DND-41 (cell line): Measurements from ENCODE around the gene DAGLA.

ENCODE experiments used
- ATAC-seq: fragments of 200-7000 bp; cut with Tn5 transposase; 3 replicates; pipeline ENCODE4 v1.9.1; 2021; ENCODE audit warnings: low read depth; ENCODE audit not compliant: insufficient read depth
- DNase-seq: peaks from one replicate; pipeline ENCODE4 v3.0.0-alpha.2; 2020
- H2AFZ ChIP-seq: 2 replicates; pipeline ENCODE4 v1.6.0; 2012; ENCODE audit warnings: low read depth, low read length
- H3K27ac ChIP-seq: 2 replicates; pipeline ENCODE4 v1.5.1; 2012; ENCODE audit warnings: low read length, inconsistent platforms
- H3K27me3 ChIP-seq: fragments of 200-600 bp; sonication (generic); 2 replicates; pipeline ENCODE4 v1.6.0; 2012; ENCODE audit warnings: low read length, mild to moderate bottlenecking, inconsistent platforms; ENCODE audit not compliant: insufficient read depth, poor library complexity
- H3K36me3 ChIP-seq: 2 replicates; pipeline ENCODE4 v1.5.1; 2012; ENCODE audit warnings: low read length, inconsistent platforms; ENCODE audit not compliant: insufficient read depth
- H3K4me1 ChIP-seq: 2 replicates; pipeline ENCODE4 v1.5.1; 2012; ENCODE audit warnings: mild to moderate bottlenecking, low read length; ENCODE audit not compliant: insufficient read depth
- H3K4me2 ChIP-seq: 2 replicates; pipeline ENCODE4 v1.6.0; 2012; ENCODE audit warnings: mild to moderate bottlenecking, moderate library complexity, low read length, inconsistent platforms; ENCODE audit not compliant: insufficient read depth
- H3K4me3 ChIP-seq, 2 experiments: fragments of 200-600 bp in 1 of 2; shearing (Covaris generic) in 1 of 2; 2 replicates each; pipeline ENCODE4 v1.5.1; 2012 to 2016; ENCODE audit warnings: inconsistent platforms in 2 of 2, low read length in 2 of 2, mild to moderate bottlenecking in 2 of 2, low read depth in 1 of 2, moderate library complexity in 1 of 2
- H3K79me2 ChIP-seq: 2 replicates; pipeline ENCODE4 v1.6.0; 2012; ENCODE audit warnings: low read length, inconsistent platforms; ENCODE audit not compliant: insufficient read depth
- H3K9ac ChIP-seq: 2 replicates; pipeline ENCODE4 v1.6.0; 2012; ENCODE audit warnings: low read depth, mild to moderate bottlenecking, inconsistent platforms, low read length, moderate library complexity
- H3K9me3 ChIP-seq: 2 replicates; pipeline ENCODE4 v1.5.1; 2012; ENCODE audit warnings: low read length, moderate library complexity, mild to moderate bottlenecking, inconsistent platforms; ENCODE audit not compliant: insufficient read depth, severe bottlenecking
- H4K20me1 ChIP-seq: 2 replicates; pipeline ENCODE4 v1.6.0; 2012; ENCODE audit warnings: low read length; ENCODE audit not compliant: insufficient read depth
- CTCF ChIP-seq: IDR thresholded peaks from 2 replicates; pipeline ENCODE4 v1.5.1; 2012; ENCODE audit warnings: borderline replicate concordance, low read length, moderate library complexity, mild to moderate bottlenecking; ENCODE audit not compliant: poor library complexity, severe bottlenecking; ENCODE audit errors: extremely low read depth
- EZH2 ChIP-seq: IDR thresholded peaks from 3 replicates; pipeline ENCODE4 v1.6.1; 2012; ENCODE audit warnings: borderline replicate concordance, low read depth, mild to moderate bottlenecking, moderate library complexity, low read length, inconsistent platforms; ENCODE audit not compliant: severe bottlenecking

Gene DAGLA

GRCh38 chr11:61642162-61642561 lies 38.0 kb upstream of the DAGLA start:
- no peak overlapping the region for H3K27ac ChIP-seq
- no peak overlapping the region for H2AFZ ChIP-seq
- H4K20me1 ChIP-seq: peaks cover 4% of the 10 kb centered on the region; the same call in 1 of the 2 replicates

GRCh38 chr11:61645179-61645868 lies 34.9 kb upstream of the DAGLA start:
- Histone ChIP-seq H3K27me3 (peaks cover 2% of the 10 kb centered on the region), H2AFZ (no peak overlapping the region)

More at GRCh38 chr11:61642162-61642561, 38.0 kb upstream of the DAGLA start:
- no peaks in the 10 kb centered on the region; the same call in 1 of the 2 replicates for H3K4me1 ChIP-seq
- H3K4me3 ChIP-seq: no peak overlapping the region
- ATAC-seq (no peak), DNase-seq (no peak)
- no peaks in the 10 kb centered on the region for H3K9me3 ChIP-seq
- no peaks in the 10 kb centered on the region for H3K36me3 ChIP-seq
- no peak for TF ChIP-seq CTCF
- no peak for TF ChIP-seq EZH2
- no peaks in the 10 kb centered on the region for H3K79me2 ChIP-seq
- no peak overlapping the region for H3K9ac ChIP-seq
- H3K27me3 ChIP-seq: peaks cover 2% of the 10 kb centered on the region
- no peak overlapping the region for H3K4me2 ChIP-seq

GRCh38 chr11:61647529-61647928 lies 32.7 kb upstream of the DAGLA start:
- no peaks in the 10 kb centered on the region for H4K20me1 ChIP-seq

More at GRCh38 chr11:61645179-61645868, 34.9 kb upstream of the DAGLA start:
- Histone ChIP-seq H3K4me1 (no peaks in the 10 kb centered on the region), H3K27ac (no peak overlapping the region), H3K9ac (no peak overlapping the region), H3K79me2 (no peaks in the 10 kb centered on the region), H3K9me3 (no peaks in the 10 kb centered on the region), H4K20me1 (no peaks in the 10 kb centered on the region), H3K36me3 (no peaks in the 10 kb centered on the region), H3K4me2 (no peak overlapping the region), H3K4me3 (no peak overlapping the region)
- TF ChIP-seq EZH2 (no peak), CTCF (no peak)
- DNase-seq: no peak
- ATAC-seq: no peak

More at GRCh38 chr11:61647529-61647928, 32.7 kb upstream of the DAGLA start:
- no peak overlapping the region for H2AFZ ChIP-seq
- H3K4me3 ChIP-seq: no peak overlapping the region
- peaks cover 2% of the 10 kb centered on the region for H3K27me3 ChIP-seq
- H3K4me2 ChIP-seq: no peak overlapping the region
- no peaks in the 10 kb centered on the region for H3K4me1 ChIP-seq
- H3K27ac ChIP-seq: no peak overlapping the region
- no peaks in the 10 kb centered on the region for H3K79me2 ChIP-seq
- no peaks in the 10 kb centered on the region for H3K9me3 ChIP-seq
- no peak for DNase-seq
- H3K36me3 ChIP-seq: no peaks in the 10 kb centered on the region
- H3K9ac ChIP-seq: no peak overlapping the region
- ATAC-seq: no peak
- TF ChIP-seq EZH2: no peak
- no peak for TF ChIP-seq CTCF
